ENCODE data around the gene CCDC180. TPM values are rescaled to one million over a fixed set of nuclear protein-coding genes. Genes with fewer than 3 reads are reported as not detected.

The CCDC180 gene
- total and polyA plus RNA-seq, 9 donors: 3.6 to 11.7 (median 7.4) TPM

DNA sequence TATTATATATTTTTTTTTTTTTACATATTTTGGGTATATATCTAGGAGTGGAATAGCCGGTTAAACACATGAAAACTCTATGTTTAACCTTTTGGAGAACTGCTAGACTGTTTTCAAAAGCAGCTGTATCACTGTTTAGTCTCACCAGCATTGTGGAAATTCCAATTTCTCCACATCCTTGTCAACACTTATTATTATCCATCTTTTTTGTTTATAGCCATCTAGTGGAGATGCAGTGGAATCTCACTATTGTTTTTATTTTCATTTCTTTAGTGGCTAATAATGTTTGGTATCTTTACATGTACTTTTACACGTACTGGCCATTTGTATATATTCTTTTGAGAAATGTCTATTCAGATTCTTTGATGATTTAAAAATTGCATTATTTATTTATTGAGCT is 22.7 kb upstream of the CCDC180 start:
- no peaks in the 10 kb centered on the region for H3K27me3 ChIP-seq
- intact Hi-C loops (cut with DNase I): no loop called here
- H3K4me3 ChIP-seq: no peak overlapping the region
- H3K9me3 ChIP-seq: no peaks in the 10 kb centered on the region
- H3K4me1 ChIP-seq (ENCODE audit: insufficient read depth): no peaks in the 10 kb centered on the region
- no peak for TF ChIP-seq POLR2A (IDR thresholded peaks at IDR 0.05)
- TF ChIP-seq EP300 (IDR thresholded peaks at IDR 0.05): no peak
- TF ChIP-seq, protein P1, sequence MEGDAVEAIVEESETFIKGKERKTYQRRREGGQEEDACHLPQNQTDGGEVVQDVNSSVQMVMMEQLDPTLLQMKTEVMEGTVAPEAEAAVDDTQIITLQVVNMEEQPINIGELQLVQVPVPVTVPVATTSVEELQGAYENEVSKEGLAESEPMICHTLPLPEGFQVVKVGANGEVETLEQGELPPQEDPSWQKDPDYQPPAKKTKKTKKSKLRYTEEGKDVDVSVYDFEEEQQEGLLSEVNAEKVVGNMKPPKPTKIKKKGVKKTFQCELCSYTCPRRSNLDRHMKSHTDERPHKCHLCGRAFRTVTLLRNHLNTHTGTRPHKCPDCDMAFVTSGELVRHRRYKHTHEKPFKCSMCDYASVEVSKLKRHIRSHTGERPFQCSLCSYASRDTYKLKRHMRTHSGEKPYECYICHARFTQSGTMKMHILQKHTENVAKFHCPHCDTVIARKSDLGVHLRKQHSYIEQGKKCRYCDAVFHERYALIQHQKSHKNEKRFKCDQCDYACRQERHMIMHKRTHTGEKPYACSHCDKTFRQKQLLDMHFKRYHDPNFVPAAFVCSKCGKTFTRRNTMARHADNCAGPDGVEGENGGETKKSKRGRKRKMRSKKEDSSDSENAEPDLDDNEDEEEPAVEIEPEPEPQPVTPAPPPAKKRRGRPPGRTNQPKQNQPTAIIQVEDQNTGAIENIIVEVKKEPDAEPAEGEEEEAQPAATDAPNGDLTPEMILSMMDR (IDR thresholded peaks at IDR 0.05): no peak
- no peak overlapping the region for H3K27ac ChIP-seq
- H3K36me3 ChIP-seq: no peaks in the 10 kb centered on the region
- no peak for DNase-seq
- WGBS, 3 donors: 97 to 98% (median 97%) methylated on average over 2 of the region's 2 CpGs

DNA sequence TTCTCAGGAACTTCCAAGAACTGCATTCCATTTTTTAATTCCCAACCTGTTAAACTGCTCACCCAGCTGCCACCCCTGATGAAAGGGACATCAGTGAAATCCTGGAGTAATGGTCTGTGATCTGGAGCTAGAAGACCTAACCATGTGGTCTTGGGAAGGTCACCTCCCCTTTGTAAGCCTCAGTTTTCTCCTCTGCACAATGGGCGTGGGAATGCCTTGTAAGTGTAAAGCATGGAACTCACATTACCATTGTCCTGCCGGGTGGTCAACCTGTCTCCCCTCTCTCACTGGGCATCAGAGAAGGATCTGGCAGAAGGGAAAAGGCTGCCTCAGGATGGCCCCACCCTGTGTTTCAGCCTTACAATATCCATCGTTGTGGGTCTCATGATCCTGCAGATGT is 15.3 kb upstream of the CCDC180 start:
- H3K27ac ChIP-seq: no peak overlapping the region

DNA sequence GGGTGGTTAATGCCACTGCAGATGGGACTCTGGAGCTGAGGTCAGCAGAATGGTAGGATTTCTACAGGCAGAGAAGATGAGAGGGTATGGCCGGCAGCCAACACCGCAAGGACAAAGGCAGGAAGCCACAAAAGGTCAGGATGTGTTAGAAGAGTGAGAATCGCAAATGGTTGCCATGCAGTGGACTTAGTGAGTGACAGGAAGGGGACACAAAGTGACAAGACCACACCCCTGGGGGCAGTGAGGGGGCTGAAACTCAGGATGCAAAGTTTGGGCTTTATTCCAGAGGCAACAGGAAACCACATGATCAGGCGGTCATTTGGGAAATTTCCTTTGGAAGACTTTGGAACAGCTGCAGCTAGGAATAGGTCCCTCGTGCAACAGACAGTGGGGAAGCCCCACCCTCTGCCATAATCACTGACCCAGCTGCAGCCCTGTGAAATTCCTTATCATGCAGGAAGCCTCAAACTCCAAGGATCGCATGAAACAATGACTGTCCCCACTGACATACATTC is 14.2 kb upstream of the CCDC180 start:
- H3K9me3 ChIP-seq: no peaks in the 10 kb centered on the region
- no peaks in the 10 kb centered on the region for H3K36me3 ChIP-seq
- DNase-seq: peak in 2 of 5 donors; percentile 36 to 46
- no peaks in the 10 kb centered on the region for H3K4me1 ChIP-seq (ENCODE audit: insufficient read depth)
- 23 to 25% (median 24%) methylated on average over 6 of the region's 6 CpGs for whole genome bisulfite sequencing, 3 donors
- H3K27me3 ChIP-seq: no peaks in the 10 kb centered on the region
- TF ChIP-seq, protein P1 (IDR thresholded peaks at IDR 0.05): no peak
- TF ChIP-seq POLR2A (IDR thresholded peaks at IDR 0.05): no peak
- TF ChIP-seq EP300 (IDR thresholded peaks at IDR 0.05): no peak
- intact Hi-C loops (cut with DNase I): no loop called here
- no peak overlapping the region for H3K27ac ChIP-seq
- H3K4me3 ChIP-seq: no peak overlapping the region

More for the DNA sequence above, 15.3 kb upstream of the CCDC180 start:
- WGBS, 3 donors: 89 to 91% (median 91%) methylated on average over 3 of the region's 3 CpGs
- Histone ChIP-seq H3K9me3 (no peaks in the 10 kb centered on the region), H3K4me1 (ENCODE audit: insufficient read depth) (no peaks in the 10 kb centered on the region), H3K36me3 (no peaks in the 10 kb centered on the region), H3K27me3 (no peaks in the 10 kb centered on the region), H3K4me3 (no peak overlapping the region)
- TF ChIP-seq POLR2A (IDR thresholded peaks at IDR 0.05) (no peak), EP300 (IDR thresholded peaks at IDR 0.05) (no peak)
- TF ChIP-seq, protein P1 (IDR thresholded peaks at IDR 0.05): no peak
- no peak for DNase-seq
- intact Hi-C loops (cut with DNase I): no loop called here

DNA sequence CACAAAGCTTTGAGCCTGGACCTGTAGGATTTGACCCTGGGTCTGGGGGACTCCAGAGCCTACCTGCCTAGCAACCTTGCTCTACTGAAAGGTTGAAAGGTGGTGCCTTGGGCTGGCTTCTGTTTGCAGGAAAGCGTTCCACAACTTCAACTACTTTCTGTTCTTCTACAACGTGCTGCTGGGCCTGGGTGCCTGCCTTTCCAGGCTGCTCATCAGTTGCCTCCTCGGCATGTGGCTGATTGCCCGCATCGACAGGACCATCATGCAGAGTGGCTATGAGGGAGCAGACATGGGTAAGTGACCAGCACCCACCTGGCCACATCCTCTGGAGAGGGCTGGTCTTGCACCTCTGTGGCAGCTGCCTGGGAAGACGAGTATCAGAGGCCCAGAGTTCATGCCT is 13.6 kb upstream of the CCDC180 start:
- intact Hi-C loops (cut with DNase I): no loop called here
- no peaks in the 10 kb centered on the region for H3K9me3 ChIP-seq
- H3K27me3 ChIP-seq: no peaks in the 10 kb centered on the region
- no peak overlapping the region for H3K4me3 ChIP-seq
- DNase-seq: no peak
- TF ChIP-seq, protein P1 (IDR thresholded peaks at IDR 0.05): no peak
- TF ChIP-seq EP300 (IDR thresholded peaks at IDR 0.05): no peak
- 77 to 86% (median 85%) methylated on average over 6 of the region's 6 CpGs for WGBS, 3 donors
- no peaks in the 10 kb centered on the region for H3K4me1 ChIP-seq (ENCODE audit: insufficient read depth)
- no peak overlapping the region for H3K27ac ChIP-seq
- no peaks in the 10 kb centered on the region for H3K36me3 ChIP-seq

All from ovary (tissue), 9 donors.